Mesodermal cell (in vitro differentiated cells): Measurements from ENCODE around the gene EHD2.
"Not testable (repeated sequence)": the region's sequence is repeated elsewhere in the genome, so short reads cannot be mapped to it uniquely, and the experiment has no call there.

Source experiments
- H3K27ac ChIP-seq: 2 replicates; pipeline ENCODE4 v1.7.0; 2013; ENCODE audit warnings: mild to moderate bottlenecking, low read depth, low read length, moderate library complexity; ENCODE audit not compliant: severe bottlenecking
- H3K36me3 ChIP-seq: 2 replicates; pipeline ENCODE4 v1.7.1; 2013; ENCODE audit warnings: mild to moderate bottlenecking, low read length, moderate library complexity; ENCODE audit not compliant: control insufficient read depth, insufficient read depth
- H3K4me1 ChIP-seq: one replicate; pipeline ENCODE4 v1.7.1; 2013; ENCODE audit warnings: mild to moderate bottlenecking, low read length; ENCODE audit not compliant: insufficient read depth, control insufficient read depth, poor library complexity, severe bottlenecking
- H3K4me3 ChIP-seq: 2 replicates; pipeline ENCODE4 v1.7.0; 2013; ENCODE audit warnings: low read length, control low read depth, mild to moderate bottlenecking; ENCODE audit not compliant: insufficient read depth, poor library complexity, severe bottlenecking; ENCODE audit errors: extremely low read depth
- H3K9me3 ChIP-seq: 2 replicates; pipeline ENCODE4 v1.7.1; 2013; ENCODE audit warnings: mild to moderate bottlenecking, low read length, moderate library complexity; ENCODE audit not compliant: control insufficient read depth
- WGBS, 2 experiments: methylation state at CpG; one replicate each; pipeline ENCODE4 v1.1.5; 2013; ENCODE audit warnings: missing lambda C conversion rate in 2 of 2; ENCODE audit not compliant: insufficient coverage in 2 of 2; 5-methylcytosine and 5-hydroxymethylcytosine counted together

Gene EHD2

DNA sequence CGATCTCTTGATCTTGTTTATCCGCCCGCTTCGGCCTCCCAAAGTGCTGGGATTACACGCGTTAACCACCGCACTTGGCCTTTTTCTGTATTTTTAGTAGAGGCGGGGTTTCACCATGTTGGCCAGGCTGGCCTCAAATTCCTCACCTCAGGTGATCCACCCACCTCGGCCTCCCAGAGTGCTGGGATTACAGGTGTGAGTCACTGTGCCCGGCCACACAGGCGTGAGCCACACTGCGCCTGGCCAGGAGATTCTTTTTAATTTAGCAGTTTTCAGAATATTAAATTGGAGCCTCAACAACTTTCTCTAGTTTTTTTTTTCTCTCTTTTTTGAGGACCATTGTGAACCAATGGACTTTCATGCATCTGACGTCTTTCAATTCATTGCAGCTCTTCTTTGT, 76.6 kb downstream of the EHD2 start:
- not testable (repeated sequence) for H3K4me1 ChIP-seq, H3K27ac ChIP-seq, H3K4me3 ChIP-seq, H3K9me3 ChIP-seq
- peaks cover 17% of the 10 kb centered on the region for H3K36me3 ChIP-seq
- 71 to 89% methylated on average over 8 of the region's 13 CpGs for WGBS, 2 experiments

DNA sequence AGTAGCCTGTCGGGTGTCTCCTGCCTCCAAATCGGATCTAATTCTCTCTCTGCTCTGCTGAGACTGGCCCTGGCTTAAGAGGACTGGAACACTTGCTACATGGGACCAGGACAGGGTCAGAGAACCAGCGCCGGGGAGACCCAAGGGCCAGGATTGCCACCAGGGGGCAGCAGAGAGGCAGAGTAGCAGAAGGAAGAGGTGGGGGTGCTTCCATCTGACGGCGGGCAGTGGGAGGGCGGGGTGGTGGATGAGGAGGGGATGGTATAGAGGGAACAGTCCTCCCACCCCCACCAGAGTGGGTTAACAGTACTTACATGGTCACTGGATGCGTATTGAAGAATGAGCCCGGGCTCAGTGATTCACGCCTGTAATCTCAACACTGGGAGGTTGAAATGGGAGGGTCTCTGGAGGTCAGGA, 77.2 kb downstream of the EHD2 start:
- Histone ChIP-seq H3K36me3 (peaks cover 11% of the 10 kb centered on the region), H3K4me3 (no peak overlapping the region), H3K9me3 (peaks cover 6% of the 10 kb centered on the region), H3K27ac (no peak overlapping the region), H3K4me1 (no peaks in the 10 kb centered on the region)
- WGBS, 2 experiments, result 21 to 31% methylated on average over 7 of the region's 10 CpGs

DNA sequence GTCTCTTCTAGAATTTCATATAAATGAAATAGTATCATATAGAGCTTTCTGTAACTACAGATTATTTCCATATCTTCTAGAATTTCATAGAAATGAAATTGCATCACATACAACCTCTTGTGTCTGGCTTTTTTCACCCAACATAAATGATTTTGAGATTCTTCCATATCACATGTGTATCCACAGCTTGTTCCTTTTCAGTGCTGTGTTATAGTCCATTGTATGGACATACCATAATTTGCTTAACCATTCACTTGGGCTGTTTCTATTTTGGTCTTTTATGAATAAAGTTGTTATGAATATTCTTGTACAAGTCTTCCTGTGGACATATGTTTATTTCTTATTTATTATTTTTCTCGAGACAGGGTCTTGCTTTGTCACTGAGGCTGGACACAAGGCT, 79.4 kb downstream of the EHD2 start:
- H3K9me3 ChIP-seq, result peaks cover 6% of the 10 kb centered on the region
- H3K4me3 ChIP-seq, result no peak overlapping the region
- H3K27ac ChIP-seq, result no peak overlapping the region
- no peaks in the 10 kb centered on the region for H3K4me1 ChIP-seq
- WGBS, 2 experiments, result no CpG with 5 or more reads among the region's 1 CpG
- H3K36me3 ChIP-seq, result no peaks in the 10 kb centered on the region
